Liver (tissue), 9 donors: ENCODE measurements around the gene SMIM21. TPM values are rescaled to one million over a fixed set of nuclear protein-coding genes. Genes with fewer than 3 reads are reported as not detected.

Source experiments
- DNase-seq: peaks from one replicate; pipeline ENCODE4 v3.0.0-alpha.2; 2017; ENCODE audit warnings: low spot score
- H3K27ac ChIP-seq, 2 donors: one replicate each; pipeline ENCODE4 v1.7.0; 2013; ENCODE audit warnings: inconsistent platforms in 2 of 2, low read length in 2 of 2, control low read depth in 1 of 2, low read depth in 1 of 2, mild to moderate bottlenecking in 1 of 2
- H3K27me3 ChIP-seq, 4 donors: one replicate each; pipeline versions ENCODE4 v1.6.1 to v1.7.0; 2013; ENCODE audit warnings: low read length in 3 of 4, inconsistent platforms in 1 of 4, mild to moderate bottlenecking in 1 of 4, moderate library complexity in 1 of 4; ENCODE audit not compliant: control insufficient read depth in 4 of 4, insufficient read depth in 4 of 4
- H3K36me3 ChIP-seq, 4 donors: one replicate each; pipeline versions ENCODE4 v1.6.1 to v1.7.0; 2013; ENCODE audit warnings: low read length in 3 of 4, mild to moderate bottlenecking in 3 of 4, low read depth in 1 of 4, moderate library complexity in 1 of 4; ENCODE audit not compliant: control insufficient read depth in 4 of 4, insufficient read depth in 3 of 4
- H3K4me1 ChIP-seq, 4 donors: one replicate each; pipeline versions ENCODE4 v1.6.1 to v1.7.0; 2013; ENCODE audit warnings: low read length in 3 of 4, mild to moderate bottlenecking in 3 of 4, moderate library complexity in 1 of 4; ENCODE audit not compliant: control insufficient read depth in 4 of 4, insufficient read depth in 4 of 4
- H3K4me3 ChIP-seq, 3 donors: one replicate each; pipeline versions ENCODE4 v1.6.1 to v1.7.0; 2013; ENCODE audit warnings: low read length in 3 of 3, control low read depth in 1 of 3, low read depth in 1 of 3, mild to moderate bottlenecking in 1 of 3
- H3K9ac ChIP-seq, 2 donors: one replicate each; pipeline ENCODE4 v1.7.0; 2013; ENCODE audit warnings: low read length in 2 of 2, mild to moderate bottlenecking in 2 of 2, moderate library complexity in 2 of 2, control low read depth in 1 of 2, low read depth in 1 of 2
- H3K9me3 ChIP-seq, 4 donors: one replicate each; pipeline versions ENCODE4 v1.6.1 to v1.7.0; 2013; ENCODE audit warnings: low read length in 3 of 4; ENCODE audit not compliant: control insufficient read depth in 4 of 4
- ATF3 ChIP-seq: IDR thresholded peaks from 2 replicates; pipeline ENCODE4 v1.6.1; 2016; ENCODE audit warnings: antibody characterized with exemption
- CTCF ChIP-seq: fragments of 150-350 bp; IDR thresholded peaks from 2 replicates; pipeline ENCODE4 v1.5.1; 2017; ENCODE audit warnings: improper control_type of control experiment, low read depth, low read length; ENCODE audit not compliant: missing input control
- EGR1 ChIP-seq, 2 donors: IDR thresholded peaks; 2 replicates each; pipeline ENCODE4 v1.6.1; 2016 to 2018; ENCODE audit warnings: antibody characterized with exemption in 2 of 2, low read depth in 2 of 2
- FOXA1 ChIP-seq: IDR thresholded peaks from 2 replicates; pipeline ENCODE4 v1.6.1; 2016; ENCODE audit warnings: antibody characterized with exemption
- FOXA2 ChIP-seq: IDR thresholded peaks from 2 replicates; pipeline ENCODE4 v1.6.1; 2016; ENCODE audit warnings: antibody characterized with exemption
- GABPA ChIP-seq, 2 donors: IDR thresholded peaks in 1 of 2; conservative IDR thresholded peaks in 1 of 2; 2 replicates each; pipeline ENCODE4 v1.6.1; 2016; ENCODE audit warnings: antibody characterized with exemption in 2 of 2, mild to moderate bottlenecking in 1 of 2, moderate library complexity in 1 of 2
- HNF4A ChIP-seq, 2 donors: conservative IDR thresholded peaks; 2 replicates each; pipeline ENCODE4 v1.6.1; 2016; ENCODE audit warnings: antibody characterized with exemption in 2 of 2, mild to moderate bottlenecking in 2 of 2
- HNF4G ChIP-seq: IDR thresholded peaks from 2 replicates; pipeline ENCODE4 v1.6.1; 2016; ENCODE audit warnings: antibody characterized with exemption
- NR2F2 ChIP-seq: IDR thresholded peaks from 2 replicates; pipeline ENCODE4 v1.6.1; 2016; ENCODE audit warnings: antibody characterized with exemption
- RAD21 ChIP-seq, 2 donors: IDR thresholded peaks; 2 replicates each; pipeline ENCODE4 v1.6.1; 2016; ENCODE audit warnings: antibody characterized with exemption in 2 of 2, mild to moderate bottlenecking in 2 of 2
- REST ChIP-seq: IDR thresholded peaks from 2 replicates; pipeline ENCODE4 v1.6.1; 2016; ENCODE audit warnings: antibody characterized with exemption, mild to moderate bottlenecking
- RXRA ChIP-seq, 2 donors: IDR thresholded peaks; 2 replicates each; pipeline ENCODE4 v1.6.1; 2017 to 2018; ENCODE audit warnings: antibody characterized with exemption in 2 of 2, mild to moderate bottlenecking in 1 of 2
- SP1 ChIP-seq: IDR thresholded peaks from 2 replicates; pipeline ENCODE4 v1.6.1; 2018; ENCODE audit warnings: antibody characterized with exemption, mild to moderate bottlenecking
- TAF1 ChIP-seq: conservative IDR thresholded peaks from 2 replicates; pipeline ENCODE4 v1.6.1; 2016; ENCODE audit warnings: antibody characterized with exemption, mild to moderate bottlenecking
- YY1 ChIP-seq: IDR thresholded peaks from 2 replicates; pipeline ENCODE4 v1.6.1; 2016; ENCODE audit warnings: antibody characterized with exemption, mild to moderate bottlenecking
- WGBS: extraction: QIAGEN DNeasy Blood & Tissue Kit; methylation state at CpG from one replicate; pipeline ENCODE4 v1.1.7; 2013; 5-methylcytosine and 5-hydroxymethylcytosine counted together
- polyA plus RNA-seq, 2 donors: library from polyadenylated mRNA; stranded (reverse) in 1 of 2; unstranded in 1 of 2; fragments of 200-250 nt in 1 of 2; fragments of >200 nt in 1 of 2; fragmentation: Nextera tagmentation in 1 of 2; extraction: Ambion mirVana in 1 of 2; gene quantifications; one replicate each; pipeline versions ENCODE4 v1.2.1 to v1.2.3, GENCODE V29; 2013 to 2015
- total RNA-seq, 2 donors: library from RNA; depleted of rRNA; stranded (reverse); fragments of >200 nt; gene quantifications; one replicate each; pipeline ENCODE4 v1.2.3, GENCODE V29; 2014
- TF ChIP-seq, protein P1 (sequence below): IDR thresholded peaks from 2 replicates; pipeline ENCODE4 v1.6.1; 2016; ENCODE audit warnings: antibody characterized with exemption
- TF ChIP-seq, protein P2 (sequence below): IDR thresholded peaks from 2 replicates; pipeline ENCODE4 v1.6.1; 2016; ENCODE audit warnings: antibody characterized with exemption
- donor health status: healthy.
- donor health status: healthy.
- donor health status: healthy.
- donor health status: healthy.
- donor health status: healthy.

The SMIM21 gene
- total and polyA plus RNA-seq, 4 donors: not detected

- TF ChIP-seq HNF4G: no peak
- TF ChIP-seq, protein P1, sequence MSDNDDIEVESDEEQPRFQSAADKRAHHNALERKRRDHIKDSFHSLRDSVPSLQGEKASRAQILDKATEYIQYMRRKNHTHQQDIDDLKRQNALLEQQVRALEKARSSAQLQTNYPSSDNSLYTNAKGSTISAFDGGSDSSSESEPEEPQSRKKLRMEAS: no peak
- TF ChIP-seq, protein P2, sequence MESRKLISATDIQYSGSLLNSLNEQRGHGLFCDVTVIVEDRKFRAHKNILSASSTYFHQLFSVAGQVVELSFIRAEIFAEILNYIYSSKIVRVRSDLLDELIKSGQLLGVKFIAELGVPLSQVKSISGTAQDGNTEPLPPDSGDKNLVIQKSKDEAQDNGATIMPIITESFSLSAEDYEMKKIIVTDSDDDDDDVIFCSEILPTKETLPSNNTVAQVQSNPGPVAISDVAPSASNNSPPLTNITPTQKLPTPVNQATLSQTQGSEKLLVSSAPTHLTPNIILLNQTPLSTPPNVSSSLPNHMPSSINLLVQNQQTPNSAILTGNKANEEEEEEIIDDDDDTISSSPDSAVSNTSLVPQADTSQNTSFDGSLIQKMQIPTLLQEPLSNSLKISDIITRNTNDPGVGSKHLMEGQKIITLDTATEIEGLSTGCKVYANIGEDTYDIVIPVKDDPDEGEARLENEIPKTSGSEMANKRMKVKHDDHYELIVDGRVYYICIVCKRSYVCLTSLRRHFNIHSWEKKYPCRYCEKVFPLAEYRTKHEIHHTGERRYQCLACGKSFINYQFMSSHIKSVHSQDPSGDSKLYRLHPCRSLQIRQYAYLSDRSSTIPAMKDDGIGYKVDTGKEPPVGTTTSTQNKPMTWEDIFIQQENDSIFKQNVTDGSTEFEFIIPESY: no peak
- no peak for TF ChIP-seq NR2F2
- TF ChIP-seq RAD21 (IDR thresholded peaks at IDR 0.05): no peak
- DNase-seq: no peak
- Histone ChIP-seq H3K4me1 (no peaks in the 10 kb centered on the region), H3K36me3 (no peaks in the 10 kb centered on the region), H3K9me3 (no peaks in the 10 kb centered on the region), H3K9ac (no peak overlapping the region), H3K4me3 (no peak overlapping the region), H3K27ac (no peak overlapping the region), H3K27me3 (no peaks in the 10 kb centered on the region)
- 84% methylated on average over 4 of the region's 4 CpGs for WGBS
Observed at GRCh38 chr18:75410611-75411010, 16.9 kb downstream of the SMIM21 start.

DNA sequence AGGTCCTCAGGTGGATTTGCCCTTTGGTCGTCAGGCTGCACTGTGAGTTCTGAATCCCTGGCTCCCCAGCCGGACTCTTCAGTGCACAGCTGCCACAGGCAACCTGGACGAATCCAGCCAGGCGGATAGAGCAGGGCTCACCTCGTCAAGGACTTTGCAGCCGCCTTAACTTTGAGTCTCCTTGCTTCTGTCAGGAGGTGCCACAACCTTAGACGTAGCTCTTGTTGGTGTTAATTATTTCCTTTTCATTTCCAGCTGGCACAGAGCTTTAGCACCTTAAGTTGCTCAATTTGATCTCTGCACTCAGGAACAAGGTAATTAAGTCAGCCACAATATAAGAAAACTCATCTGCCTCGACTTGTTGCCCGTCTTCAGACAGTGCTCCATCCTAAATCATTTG is 17.7 kb downstream of the SMIM21 start:
- Histone ChIP-seq H3K27ac (no peak overlapping the region), H3K27me3 (no peaks in the 10 kb centered on the region), H3K4me1 (no peaks in the 10 kb centered on the region), H3K36me3 (no peaks in the 10 kb centered on the region), H3K9ac (no peak overlapping the region), H3K4me3 (no peak overlapping the region), H3K9me3 (no peaks in the 10 kb centered on the region)
- DNase-seq: no peak
- WGBS: 78% methylated on average over 9 of the region's 9 CpGs
- TF ChIP-seq RXRA (IDR thresholded peaks at IDR 0.05) (no peak), NR2F2 (no peak), CTCF (no peak), GABPA (IDR thresholded peaks at IDR 0.05 in 1 of 2, conservative IDR thresholded peaks at IDR 0.05 in 1 of 2) (no peak), TAF1 (no peak), EGR1 (IDR thresholded peaks at IDR 0.05; ENCODE audit: low read depth in 2 of 2) (no peak), HNF4A (conservative IDR thresholded peaks at IDR 0.05) (no peak), FOXA2 (no peak), SP1 (no peak), YY1 (no peak), FOXA1 (no peak), ATF3 (no peak), REST (no peak)
- TF ChIP-seq, protein P2: no peak
- TF ChIP-seq, protein P1: no peak
